Activated CD4-positive, CD25-positive, alpha-beta regulatory T cell (primary cell): ENCODE results near the gene SBNO2.
"Not testable (repeated sequence)": the region's sequence is repeated elsewhere in the genome, so short reads cannot be mapped to it uniquely, and the experiment has no call there.

Source experiments
- DNase-seq, 4 experiments: peaks; one replicate each; lab custom pipeline; 2025; lab: John Stamatoyannopoulos, UW

Gene SBNO2

DNA sequence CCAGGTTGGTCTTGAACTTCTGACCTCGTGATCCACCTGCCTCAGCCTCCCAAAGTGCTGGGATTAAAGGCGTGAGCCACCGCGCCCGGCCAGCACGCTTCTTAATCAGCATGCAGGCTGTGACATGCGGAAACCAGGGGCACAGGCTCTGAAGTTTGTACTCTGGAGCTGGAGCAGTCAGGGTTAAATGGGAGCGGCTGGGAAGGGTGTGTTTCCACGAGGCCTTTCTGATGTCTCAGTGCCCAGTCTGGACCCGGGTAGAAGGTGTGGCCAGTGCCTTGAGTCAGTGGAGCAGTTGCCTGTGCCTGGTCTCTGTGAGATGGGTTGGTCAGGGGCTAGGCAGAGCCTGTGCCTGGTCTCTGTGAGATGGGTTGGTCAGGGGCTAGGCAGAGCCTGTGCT lies 34.8 kb upstream of the SBNO2 start:
- not testable (repeated sequence) for DNase-seq

DNA sequence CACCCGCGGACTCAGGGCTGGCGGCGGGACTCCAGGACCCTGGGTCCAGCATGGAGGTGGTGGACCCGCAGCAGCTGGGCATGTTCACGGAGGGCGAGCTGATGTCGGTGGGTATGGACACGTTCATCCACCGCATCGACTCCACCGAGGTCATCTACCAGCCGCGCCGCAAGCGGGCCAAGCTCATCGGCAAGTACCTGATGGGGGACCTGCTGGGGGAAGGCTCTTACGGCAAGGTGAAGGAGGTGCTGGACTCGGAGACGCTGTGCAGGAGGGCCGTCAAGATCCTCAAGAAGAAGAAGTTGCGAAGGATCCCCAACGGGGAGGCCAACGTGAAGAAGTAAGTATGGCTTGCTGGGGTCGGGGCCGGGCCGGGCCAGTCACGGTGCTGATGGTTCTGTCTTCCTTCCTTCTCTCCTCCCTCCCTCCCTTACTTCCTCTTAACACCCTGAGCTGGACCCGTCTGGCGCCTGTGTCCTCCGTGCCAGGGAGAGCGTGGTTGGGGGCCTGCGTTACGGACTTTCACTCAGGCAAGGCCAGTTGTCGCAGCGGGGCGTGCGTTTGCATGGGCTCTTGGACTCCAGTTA lies 32.9 kb upstream of the SBNO2 start:
- DNase-seq, result no peak

DNA sequence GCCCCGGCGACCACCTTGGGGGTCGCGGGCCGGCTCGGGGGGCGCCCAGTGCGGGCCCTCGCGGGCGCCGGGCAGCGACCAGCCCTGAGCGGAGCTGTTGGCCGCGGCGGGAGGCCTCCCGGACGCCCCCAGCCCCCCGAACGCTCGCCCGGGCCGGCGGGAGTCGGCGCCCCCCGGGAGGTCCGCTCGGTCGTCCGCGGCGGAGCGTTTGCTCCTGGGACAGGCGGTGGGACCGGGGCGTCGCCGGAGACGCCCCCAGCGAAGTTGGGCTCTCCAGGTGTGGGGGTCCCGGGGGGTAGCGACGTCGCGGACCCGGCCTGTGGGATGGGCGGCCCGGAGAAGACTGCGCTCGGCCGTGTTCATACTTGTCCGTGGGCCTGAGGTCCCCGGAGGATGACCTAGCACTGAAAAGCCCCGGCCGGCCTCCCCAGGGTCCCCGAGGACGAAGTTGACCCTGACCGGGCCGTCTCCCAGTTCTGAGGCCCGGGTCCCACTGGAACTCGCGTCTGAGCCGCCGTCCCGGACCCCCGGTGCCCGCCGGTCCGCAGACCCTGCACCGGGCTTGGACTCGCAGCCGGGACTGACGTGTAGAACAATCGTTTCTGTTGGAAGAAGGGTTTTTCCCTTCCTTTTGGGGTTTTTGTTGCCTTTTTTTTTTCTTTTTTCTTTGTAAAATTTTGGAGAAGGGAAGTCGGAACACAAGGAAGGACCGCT lies 32.2 kb upstream of the SBNO2 start:
- DNase-seq, result no peak

- DNase-seq, result peak; percentile 98 to 99 (median 99)
These were observed 31.3 kb upstream of the SBNO2 start, which contains the start of gene STK11 for GRCh38 chr19:1205114-1206099. STK11 (plus strand) TSS chr19:1205778; CDS start chr19:1206914, 1,136 bp downstream.

GRCh38 chr19:1200614-1201013 lies 26.5 kb upstream of the SBNO2 start:
- DNase-seq, result not testable (repeated sequence)

- no peak for DNase-seq
These were observed 25.5 kb upstream of the SBNO2 start for GRCh38 chr19:1199531-1199930.

DNA sequence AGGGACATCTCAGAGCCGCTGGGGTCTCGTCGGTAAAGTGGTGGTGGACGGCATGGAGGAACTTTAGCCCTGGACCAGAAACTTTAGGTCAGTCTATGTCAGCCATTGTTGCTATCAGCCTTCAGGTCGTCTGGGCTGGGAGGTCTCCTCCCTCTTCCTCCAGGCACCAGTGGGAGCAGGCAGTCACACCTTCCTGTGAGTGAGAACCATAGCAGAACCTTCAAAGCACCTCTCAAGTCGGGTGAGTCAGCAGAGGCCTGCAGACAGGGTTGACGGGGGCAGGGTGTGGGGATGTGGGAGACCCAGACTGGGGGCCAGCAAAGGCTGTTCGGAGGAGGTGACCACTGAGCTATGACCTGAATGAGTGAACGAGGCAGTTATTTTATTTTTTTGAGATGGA lies 15.4 kb upstream of the SBNO2 start:
- no peak for DNase-seq

- no peak for DNase-seq
These were observed 9.6 kb upstream of the SBNO2 start for GRCh38 chr19:1183543-1184172.

DNA sequence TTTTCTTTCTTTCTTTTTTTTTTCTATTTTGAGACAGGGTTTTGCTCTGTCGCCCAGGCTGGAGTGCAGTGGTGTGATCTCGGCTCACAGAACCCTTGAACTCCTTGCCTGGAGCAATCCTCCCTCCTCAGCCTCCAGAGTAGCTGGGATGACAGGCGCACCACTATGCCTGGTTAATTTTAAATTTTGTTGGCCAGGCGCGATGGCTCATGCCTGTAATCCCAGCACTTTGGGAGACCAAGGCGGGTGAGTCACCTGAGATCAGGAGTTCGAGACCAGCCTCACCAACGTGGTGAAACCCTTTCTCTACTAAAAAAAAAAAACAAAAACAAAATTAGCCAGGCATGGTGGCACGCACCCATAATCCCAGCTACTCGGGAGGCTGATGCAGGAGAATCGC lies 8.7 kb upstream of the SBNO2 start:
- no peak for DNase-seq

GRCh38 chr19:1182068-1182467 lies 8.0 kb upstream of the SBNO2 start:
- no peak for DNase-seq

DNA sequence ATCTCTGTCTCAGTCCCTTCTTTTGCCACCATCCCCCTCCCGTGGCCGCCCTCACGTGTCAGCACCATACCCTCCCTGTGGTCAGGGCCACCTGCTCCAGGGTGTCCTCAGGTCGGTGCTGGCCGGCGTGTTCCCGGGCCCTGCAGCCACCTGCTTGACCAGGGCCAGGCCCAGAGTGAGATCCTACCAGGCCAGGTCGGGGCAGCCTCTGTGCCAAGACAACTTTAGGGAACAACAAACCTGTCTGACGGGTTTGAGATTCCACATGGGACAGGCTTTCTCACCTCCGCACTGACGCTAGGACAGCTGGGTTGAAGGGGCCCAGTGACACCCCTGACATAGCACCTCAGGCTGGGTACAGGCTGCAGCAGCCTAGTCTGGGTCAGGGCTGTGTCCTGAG lies 7.5 kb upstream of the SBNO2 start:
- DNase-seq, result no peak

DNA sequence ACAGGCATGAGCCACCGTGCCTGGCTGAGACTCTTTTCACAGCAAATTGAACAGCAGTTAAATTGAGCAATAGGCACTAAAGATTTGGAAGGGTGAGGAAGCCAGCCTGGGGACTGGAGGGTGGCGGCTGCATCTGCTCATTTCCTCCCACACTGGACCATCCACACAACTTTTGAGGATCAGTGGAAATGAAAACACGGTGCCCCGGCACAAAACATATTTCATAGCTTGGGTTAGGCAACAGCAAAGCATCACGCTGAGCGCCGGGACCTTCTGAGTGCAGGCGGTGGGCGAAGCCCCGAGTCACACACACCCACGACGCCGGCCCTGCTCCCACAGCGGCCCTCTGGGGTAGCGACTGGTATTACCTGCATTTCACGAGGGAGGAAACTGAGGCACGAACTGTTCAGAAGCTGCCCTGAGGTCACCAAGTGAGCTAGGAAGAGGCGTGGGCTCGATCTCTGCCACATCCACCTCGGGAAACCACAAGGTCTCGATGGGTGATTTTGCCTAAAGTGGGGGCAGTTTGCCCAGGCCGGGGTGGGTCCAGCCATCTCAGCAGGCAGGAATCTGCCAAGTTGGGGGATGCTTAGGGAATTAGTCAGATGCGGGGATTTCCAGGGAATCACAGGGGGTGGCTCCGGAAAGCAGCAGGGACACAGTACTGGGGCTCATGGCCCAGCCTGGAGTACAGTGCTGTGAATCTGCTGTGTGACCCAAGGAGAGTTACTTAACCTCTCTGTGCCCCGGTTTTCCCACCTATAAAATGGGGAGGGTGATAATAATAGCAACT lies 3.5 kb upstream of the SBNO2 start:
- DNase-seq, result no peak

DNA sequence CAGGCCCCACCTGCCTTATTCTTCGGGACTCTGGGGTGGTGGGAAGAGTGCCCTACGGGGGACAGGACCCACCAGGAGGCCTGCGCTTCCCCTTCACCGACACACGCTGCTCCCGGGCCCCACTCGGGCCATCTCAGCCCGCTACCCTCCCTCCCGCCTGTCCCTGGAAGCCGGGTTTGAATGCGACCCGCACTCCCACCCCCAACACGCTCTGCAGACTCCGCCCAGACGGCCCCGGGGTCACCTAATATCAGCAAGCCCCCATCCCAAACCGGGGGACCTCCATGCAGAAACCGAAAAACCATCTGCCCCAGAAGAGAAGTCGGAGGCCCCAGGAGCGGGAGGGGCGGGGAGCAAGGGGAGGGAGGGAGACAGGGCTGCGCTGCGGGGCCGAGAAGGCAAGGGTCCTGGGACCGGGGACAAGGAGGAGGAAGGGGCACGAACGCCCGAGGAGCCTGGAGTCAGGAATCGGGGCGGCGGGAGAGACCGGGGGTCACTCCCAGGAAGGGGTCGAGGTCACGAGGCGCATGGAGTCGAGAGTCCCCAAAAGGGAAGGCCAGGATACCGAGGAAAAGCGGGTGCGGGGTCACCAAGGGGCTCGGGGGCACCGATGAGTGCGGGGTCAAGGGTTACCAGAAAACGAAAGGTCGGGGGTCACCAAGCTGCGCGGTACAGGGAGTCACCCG lies 766 bp downstream of the SBNO2 start:
- DNase-seq, result no peak

GRCh38 chr19:1172353-1173158 lies 1.5 kb downstream of the SBNO2 start:
- no peak for DNase-seq

DNA sequence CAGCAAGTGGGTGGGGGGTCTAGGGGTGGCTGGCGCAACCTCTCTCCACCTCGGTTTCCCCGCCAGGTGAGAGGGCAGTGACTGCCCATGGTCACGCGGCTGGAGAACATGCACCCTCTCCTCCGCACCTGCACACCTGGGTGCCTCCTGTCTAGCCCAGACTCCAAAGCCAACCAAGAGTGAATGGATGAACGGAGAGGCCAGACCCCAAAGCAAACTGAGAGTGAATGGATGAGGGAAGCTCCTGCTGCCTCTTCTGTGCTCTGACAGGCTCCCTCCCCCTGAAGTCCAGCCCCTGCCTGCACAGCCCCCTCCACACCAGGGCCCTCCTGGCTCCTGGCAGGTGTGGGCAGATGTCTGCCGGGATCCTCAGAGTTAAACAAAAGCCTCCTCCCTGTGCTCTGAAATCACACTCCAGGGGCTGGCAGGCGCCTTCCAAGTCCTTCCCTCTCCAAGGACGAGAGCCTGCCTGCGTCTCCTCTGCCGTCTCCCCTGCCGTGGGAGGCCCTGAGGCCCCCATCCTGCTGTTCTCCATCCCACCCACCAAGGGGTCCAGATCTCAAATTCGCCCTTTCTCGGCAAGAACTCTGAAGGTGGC lies 2.2 kb downstream of the SBNO2 start:
- DNase-seq, result no peak

DNA sequence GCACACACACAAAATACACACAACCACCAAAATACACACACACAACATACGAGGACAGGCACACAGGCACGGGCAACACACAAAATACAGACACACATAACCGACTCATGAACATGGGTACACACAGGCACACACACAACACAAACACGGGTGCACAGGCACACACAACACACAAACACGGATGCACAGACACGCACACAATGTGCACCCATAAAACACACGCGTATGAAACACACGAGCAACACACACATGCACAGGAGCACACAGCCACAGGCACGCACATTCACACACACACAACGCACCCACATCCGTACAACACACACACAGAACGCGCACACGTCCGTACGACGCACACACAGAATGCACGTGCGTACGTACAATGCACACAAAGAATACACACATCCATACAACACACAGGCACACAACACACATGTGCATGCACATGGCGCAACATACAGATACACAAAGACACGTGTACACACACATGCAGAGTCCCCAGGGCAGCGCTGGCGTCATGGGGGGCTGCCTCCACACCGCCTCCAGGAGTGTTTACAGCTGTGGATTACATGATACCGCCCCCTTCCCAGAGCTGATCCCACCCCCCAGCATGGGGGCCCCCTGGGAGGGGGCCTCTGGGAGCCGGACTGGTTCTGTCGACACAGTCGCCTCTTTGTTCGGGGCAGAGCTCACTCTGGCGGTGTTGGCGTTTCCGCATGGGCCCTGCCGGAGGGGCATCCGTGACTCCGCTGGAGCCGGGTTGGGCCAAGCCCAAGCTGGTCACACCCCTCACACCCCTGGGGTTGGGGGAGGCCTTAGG lies 2.9 kb downstream of the SBNO2 start:
- DNase-seq, result no peak

GRCh38 chr19:1169921-1170885 lies 3.9 kb downstream of the SBNO2 start:
- DNase-seq, result no peak
